ENCODE results near the gene SSBP2.
A peak's percentile ranks its signal among the peaks of the same experiment; 100 is the strongest.

SSBP2 gene

DNA sequence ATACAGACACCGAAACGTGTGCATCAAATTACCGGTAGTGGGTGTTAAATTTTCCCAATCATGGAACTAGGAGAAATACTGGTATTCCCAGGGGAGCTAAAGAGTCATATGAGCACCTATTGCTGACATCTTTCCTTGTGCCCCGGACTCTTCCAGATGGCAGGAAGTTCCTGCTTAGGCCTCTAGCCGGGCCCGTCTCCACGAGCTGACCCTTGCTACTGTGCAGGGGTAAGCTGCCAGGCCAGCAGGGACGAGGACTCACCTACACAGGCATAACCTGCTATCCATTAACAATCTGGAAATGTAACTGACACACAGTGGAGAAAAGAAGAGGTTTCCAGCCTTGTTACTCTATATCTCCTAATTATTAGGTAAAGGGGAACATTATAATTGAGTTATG lies 16.2 kb upstream of the SSBP2 start:
- no peak for DNase-seq (ENCODE audit: low spot score)

DNA sequence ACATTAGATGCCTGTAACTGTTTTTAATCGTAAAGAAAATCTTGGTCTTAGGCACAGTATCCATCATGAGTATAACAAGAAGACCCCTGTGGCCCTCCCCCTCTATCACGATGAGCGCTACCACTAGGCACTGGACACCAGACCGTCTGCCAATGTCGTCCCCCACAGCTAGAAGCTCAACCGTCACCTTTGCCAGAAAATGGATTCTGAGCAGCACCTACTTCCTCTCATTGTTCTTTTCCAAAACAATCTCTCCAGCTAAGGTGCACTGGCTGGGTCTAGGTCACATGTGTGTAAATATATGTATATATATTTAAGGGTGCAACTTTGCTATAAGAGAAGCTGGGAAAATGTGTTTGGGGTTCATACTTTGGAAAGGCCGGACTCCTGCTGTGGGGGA lies 15.7 kb upstream of the SSBP2 start:
- DNase-seq (ENCODE audit: low spot score), result no peak

DNA sequence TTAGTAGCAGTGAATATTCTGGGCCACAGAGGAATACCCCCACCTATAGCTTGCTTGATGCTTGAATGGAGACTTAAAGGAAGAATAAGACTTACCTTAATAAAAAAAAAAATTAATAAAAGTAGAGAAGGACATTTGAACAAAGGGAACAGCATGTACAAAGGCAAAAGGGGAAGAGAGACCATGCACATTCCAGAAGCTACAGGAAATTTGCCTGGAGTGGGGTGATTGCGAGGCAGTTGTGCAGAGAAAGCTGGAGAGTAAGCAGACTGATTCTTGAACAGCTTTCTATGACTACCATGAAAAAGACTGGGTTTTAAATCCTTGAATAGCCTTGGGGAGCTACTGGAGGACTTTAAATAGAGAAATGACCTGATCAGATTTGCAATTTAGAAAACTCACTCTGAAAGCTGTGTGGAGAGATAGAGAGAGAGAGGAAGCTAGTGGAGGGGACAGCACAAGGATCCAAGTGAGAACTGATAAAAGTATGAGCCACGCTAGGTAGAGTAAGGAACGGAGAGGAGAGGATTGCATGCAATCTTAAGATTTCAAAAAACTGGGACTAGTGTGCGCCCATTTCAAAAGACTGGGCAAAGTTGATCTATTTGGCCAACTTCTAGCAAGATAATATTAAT lies 12.5 kb upstream of the SSBP2 start:
- no peak for DNase-seq (ENCODE audit: low spot score)

DNA sequence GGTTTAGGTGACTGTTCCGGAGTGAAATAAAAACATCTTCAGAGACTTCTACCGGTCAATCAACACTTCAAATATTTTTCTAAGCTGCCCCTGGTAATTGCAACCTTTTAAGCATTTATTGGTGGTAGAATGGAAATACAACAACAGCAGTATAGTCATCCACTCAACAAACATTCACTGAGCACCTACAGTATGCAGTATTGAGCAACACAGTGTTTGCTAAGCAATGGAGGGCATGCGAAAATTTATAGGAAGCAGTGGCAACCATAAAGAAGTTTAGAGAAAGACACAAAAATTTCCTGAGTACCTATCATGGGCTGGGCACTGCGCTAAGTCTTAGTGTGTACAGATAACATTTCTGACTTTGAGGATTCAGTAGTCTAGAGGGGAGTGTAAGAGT lies 12.0 kb upstream of the SSBP2 start:
- DNase-seq (ENCODE audit: low spot score), result no peak

DNA sequence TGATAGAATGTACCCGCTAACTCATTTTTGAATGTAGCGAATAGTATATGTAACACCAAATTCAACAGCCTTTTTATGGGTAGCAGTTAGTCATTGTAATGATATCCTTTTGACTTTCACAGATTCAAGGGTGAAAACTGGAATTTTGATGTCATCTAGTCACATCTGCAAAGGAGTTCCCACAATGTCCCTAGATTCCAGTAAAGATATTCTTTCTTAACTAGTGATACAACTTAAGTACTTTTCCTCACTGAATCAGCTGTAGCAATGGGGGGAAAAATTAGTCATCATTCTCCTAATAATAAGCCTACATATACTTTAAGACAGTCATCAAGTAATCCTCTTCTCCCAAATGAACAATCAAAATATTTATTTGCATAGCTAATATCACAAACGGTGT lies 11.5 kb upstream of the SSBP2 start:
- no peak for DNase-seq (ENCODE audit: low spot score)

DNA sequence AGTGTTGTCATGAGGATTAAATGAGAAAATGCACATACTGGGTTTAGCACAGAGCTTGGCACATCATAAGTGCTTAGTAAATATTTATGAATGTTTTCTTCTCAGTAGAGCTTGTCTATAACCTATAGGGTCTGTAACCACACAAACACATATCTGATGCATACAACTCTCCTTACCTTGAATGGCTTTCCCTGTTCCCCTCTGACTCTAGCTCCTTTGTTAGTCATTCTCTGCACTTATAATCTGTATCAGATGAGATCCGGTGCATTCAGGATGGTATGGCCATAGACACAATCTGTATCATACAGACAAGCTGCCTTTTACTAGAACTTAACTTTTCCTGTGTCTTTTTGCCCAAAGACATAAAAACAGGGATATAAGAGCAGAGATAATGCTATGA lies 11.1 kb upstream of the SSBP2 start:
- DNase-seq (ENCODE audit: low spot score), result no peak

- DNase-seq (ENCODE audit: low spot score), result no peak
These were observed 10.4 kb upstream of the SSBP2 start for GRCh38 chr5:81761270-81761669.

- no peak for DNase-seq (ENCODE audit: low spot score)
These were observed 9.6 kb upstream of the SSBP2 start for GRCh38 chr5:81760521-81760920.

DNA sequence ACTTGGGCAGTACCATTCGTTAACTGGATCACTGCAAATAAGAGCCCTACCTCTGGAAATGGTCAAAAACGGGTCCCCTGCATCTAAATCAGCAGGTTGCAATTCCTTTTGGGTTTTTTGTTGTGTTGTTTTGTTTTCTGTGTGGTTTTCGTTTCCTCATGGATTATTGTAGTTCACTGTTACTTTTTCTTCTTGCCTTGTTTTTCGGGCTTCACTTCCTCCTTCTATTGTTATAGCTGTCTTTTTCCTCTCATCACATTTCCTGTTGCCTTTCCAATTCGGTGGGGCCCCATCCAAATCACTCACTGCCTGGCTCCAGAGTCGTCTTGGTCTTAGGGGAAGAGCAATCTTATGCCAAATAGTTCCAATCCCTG lies 8.7 kb upstream of the SSBP2 start:
- DNase-seq (ENCODE audit: low spot score), result no peak

- DNase-seq (ENCODE audit: low spot score), result no peak
These were observed 6.5 kb upstream of the SSBP2 start for GRCh38 chr5:81757404-81757803.

DNA sequence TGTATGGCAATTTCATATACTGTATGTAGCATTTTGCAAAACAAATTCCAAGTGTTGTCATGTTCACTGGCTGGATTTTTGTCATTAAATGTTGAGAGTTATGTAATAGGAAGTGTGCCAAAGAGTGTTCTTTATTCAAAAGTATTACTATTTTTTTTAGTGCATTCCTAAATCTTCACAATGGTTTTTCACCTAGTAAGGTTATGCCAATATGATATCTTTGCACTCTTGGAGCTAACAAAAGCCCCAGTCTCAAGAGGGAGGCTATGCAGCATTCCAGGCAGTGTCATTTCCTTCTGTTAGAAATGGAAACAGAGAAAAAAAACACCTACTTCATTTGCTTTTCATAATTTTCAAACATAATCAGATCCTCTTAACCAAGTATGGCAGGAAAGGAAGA lies 5.1 kb upstream of the SSBP2 start:
- DNase-seq (ENCODE audit: low spot score), result no peak

DNA sequence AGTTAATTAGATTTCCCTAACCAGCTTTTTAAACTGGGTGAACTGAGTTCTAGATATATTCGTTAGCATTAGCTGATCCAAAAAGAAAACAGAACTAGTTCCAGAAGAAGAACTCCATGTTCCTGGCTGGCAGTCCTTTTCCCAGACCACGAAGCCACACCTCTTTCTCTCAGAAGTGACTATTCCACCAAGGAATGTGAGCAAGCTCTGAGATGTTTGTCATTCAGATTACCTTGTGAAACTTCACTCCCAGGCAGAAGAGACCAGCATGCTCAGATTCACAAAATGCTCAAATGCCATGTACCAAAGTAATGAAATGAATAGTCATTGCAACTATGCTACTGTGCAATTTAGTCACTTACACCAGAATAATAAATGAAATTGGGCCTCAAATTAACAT lies 4.4 kb upstream of the SSBP2 start:
- DNase-seq (ENCODE audit: low spot score), result no peak

- DNase-seq (ENCODE audit: low spot score), result no peak
These were observed 3.7 kb upstream of the SSBP2 start for GRCh38 chr5:81754621-81755020.

GRCh38 chr5:81753429-81753828 lies 2.5 kb upstream of the SSBP2 start:
- DNase-seq (ENCODE audit: low spot score), result no peak

DNA sequence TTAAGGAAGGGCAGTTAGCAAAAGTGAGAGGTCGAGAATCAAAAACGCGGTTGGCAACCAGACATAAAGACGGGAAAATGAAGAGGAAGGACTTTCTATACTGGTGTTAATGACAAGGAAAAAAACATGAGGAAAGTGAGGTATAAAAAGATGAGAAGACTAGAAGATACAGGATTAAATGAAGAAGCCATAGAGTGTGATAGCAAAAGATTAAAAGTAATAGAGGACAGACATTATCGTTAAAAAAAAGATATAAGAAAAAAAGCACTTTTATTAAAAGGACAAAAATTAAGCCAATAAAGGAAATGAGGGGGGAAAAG lies 1.7 kb upstream of the SSBP2 start:
- DNase-seq (ENCODE audit: low spot score), result no peak

DNA sequence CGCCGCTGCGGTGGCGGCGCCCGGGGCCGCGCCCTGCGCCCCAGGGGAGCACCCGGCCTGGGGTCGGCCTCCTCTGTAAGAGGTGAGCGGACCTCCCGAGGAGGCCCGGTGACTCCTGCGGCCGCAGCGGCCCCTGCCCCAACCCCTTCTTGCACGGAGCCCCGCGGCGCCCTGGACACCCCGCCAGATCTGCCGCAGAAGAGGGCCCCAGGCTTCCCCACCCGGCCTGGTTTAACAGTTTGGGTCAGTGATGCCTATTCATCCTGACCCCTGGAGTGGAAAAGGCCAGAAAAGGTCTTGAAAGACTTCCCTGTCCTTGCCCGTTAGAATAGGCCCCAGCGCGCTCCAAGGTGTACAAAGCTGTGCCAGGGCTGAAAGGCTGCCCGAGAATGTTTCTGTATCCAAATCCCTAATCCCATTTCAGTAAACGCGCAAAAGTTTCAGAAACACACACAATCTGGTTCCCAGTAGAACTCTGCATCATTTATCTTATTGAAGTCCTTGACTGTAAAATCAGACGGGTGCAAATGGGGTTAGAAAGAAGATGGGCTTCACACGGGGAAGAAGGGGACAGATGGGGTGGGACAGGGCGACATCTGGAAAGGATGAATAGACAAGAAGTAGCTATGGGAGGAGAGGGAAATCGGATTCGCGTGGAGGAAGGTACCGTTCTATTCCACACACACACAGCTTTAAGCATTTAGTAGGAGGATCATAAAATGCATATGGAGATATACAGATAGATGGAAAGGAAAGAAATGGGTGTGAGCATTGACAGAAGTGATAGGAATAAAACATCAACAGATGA lies 1.1 kb upstream of the SSBP2 start:
- peak; percentile 3 for DNase-seq (ENCODE audit: low spot score)

DNA sequence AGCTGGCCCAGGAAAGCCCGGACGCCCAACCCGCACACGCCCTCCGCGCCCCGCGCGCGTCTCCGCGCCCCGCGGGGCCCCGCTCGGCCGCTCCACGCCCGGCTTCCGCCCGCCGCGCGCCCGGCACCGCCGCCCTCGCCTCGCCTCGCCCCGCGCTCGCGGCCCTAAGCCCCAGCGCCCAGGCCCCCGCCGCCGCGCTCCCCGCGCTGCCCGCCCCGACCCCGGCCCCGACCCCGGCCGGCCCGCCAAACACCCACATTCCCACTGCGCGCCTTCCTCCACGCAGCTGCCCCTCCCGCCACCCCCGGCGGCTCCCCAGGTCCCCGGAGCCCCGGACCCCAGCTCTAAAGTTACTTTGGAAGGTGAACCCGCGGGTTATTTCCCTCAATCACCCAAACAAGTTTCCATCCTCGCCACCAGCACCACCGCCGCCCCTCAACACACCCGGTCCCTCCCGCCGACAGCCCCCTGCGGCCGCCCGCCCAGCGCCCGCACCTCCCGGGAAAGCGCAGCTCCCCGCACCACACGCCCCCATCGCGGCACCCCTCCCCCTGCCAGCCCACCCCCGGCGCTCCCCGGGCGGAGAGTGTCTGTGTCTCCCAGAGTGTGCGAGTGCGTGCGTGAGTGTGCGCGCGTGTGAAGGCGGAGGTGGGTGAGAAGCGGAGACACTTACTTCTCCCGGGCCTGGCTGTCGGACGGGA lies 439 bp downstream of the SSBP2 start:
- peak; percentile 2 for DNase-seq (ENCODE audit: low spot score)

- peak; percentile 66 for DNase-seq (ENCODE audit: low spot score)
These were observed 1.2 kb downstream of the SSBP2 start for GRCh38 chr5:81749561-81750307.

DNA sequence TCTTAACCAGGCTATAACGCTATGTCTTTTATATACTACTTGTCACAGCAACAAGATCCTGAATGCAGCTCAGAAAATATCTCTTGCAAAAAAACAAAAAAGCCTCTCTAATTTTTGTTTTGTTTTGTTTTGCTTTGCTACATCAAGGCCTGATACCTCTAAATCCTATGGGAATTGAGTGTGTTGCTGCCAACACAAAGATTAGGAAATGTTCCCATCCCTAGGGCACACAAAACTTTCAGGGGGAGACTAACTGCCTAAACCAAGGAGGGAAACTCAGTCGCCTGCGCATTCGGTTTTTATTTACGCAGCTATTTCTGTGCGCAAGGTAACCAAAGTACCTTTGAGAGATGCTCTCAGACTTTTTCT lies 1.7 kb downstream of the SSBP2 start:
- DNase-seq (ENCODE audit: low spot score), result no peak

GRCh38 chr5:81748556-81748955 lies 2.3 kb downstream of the SSBP2 start:
- no peak for DNase-seq (ENCODE audit: low spot score)

GRCh38 chr5:81747030-81747429 lies 3.9 kb downstream of the SSBP2 start:
- DNase-seq (ENCODE audit: low spot score), result no peak

- DNase-seq (ENCODE audit: low spot score), result no peak
These were observed 10.1 kb downstream of the SSBP2 start for GRCh38 chr5:81740758-81741157.

- no peak for DNase-seq (ENCODE audit: low spot score)
These were observed 11.6 kb downstream of the SSBP2 start for GRCh38 chr5:81739291-81739690.

All from activated CD4-positive, alpha-beta T cell treated with anti-CD3 and anti-CD28 coated beads, Interleukin-2, Interleukin-4, amounts not matched to agents 100 ng/mL and 50 ng/mL, durations not matched to agents 16 hours and 8 hours (primary cell).